Adrenal gland (tissue), 12 donors: ENCODE data around the gene FCHSD2. TPM values are rescaled to one million over a fixed set of nuclear protein-coding genes. Genes with fewer than 3 reads are reported as not detected.
"Not testable (repeated sequence)": the region's sequence is repeated elsewhere in the genome, so short reads cannot be mapped to it uniquely, and the experiment has no call there.

Experiments used
- DNase-seq, 7 donors: peaks; one replicate each; pipeline ENCODE4 v3.0.0-alpha.2; 2019 to 2020
- H3K27ac ChIP-seq, 5 donors: fragments of 200-600 bp; sonication (generic) in 4 of 5; 1 replicate in 3 of 5; 2 replicates in 2 of 5; pipeline versions ENCODE4 v1.5.1 to v1.8.0; 2016 to 2020; ENCODE audit warnings: mild to moderate bottlenecking in 1 of 5
- H3K27me3 ChIP-seq: fragments of 200-600 bp; 2 replicates; pipeline ENCODE4 v1.8.0; 2021
- H3K36me3 ChIP-seq, 2 donors: fragments of 200-600 bp; replicated peaks in 1 of 2; 1 replicate in 1 of 2; 2 replicates in 1 of 2; pipeline versions ENCODE4 v1.5.1 to v1.8.0; 2018 to 2022
- H3K4me1 ChIP-seq, 2 donors: fragments of 200-600 bp; replicated peaks in 1 of 2; 1 replicate in 1 of 2; 2 replicates in 1 of 2; pipeline versions ENCODE4 v1.5.1 to v1.8.0; 2018 to 2021
- H3K4me3 ChIP-seq, 4 donors: fragments of 200-600 bp; sonication (generic) in 3 of 4; one replicate each; pipeline ENCODE4 v1.5.1; 2016 to 2018
- H3K9me3 ChIP-seq, 3 donors: fragments of 200-600 bp; sonication (generic) in 1 of 3; replicated peaks in 1 of 3; 1 replicate in 2 of 3; 2 replicates in 1 of 3; pipeline versions ENCODE4 v1.5.1 to v1.8.0; 2016 to 2021
- POLR2A ChIP-seq, 2 donors: fragments of 450-650 bp; IDR thresholded peaks; one replicate each; pipeline ENCODE4 v1.6.1; 2017; ENCODE audit warnings: antibody characterized with exemption in 2 of 2, mild to moderate bottlenecking in 2 of 2, moderate library complexity in 1 of 2
- WGBS, 4 donors: extraction: QIAGEN DNeasy Blood & Tissue Kit in 2 of 4; methylation state at CpG; one replicate each; pipeline versions ENCODE4 v1.1.5 to v1.1.7; 2013 to 2017; 5-methylcytosine and 5-hydroxymethylcytosine counted together
- intact Hi-C, 2 donors: fragments of 100-400 bp; cut with DNase I; formaldehyde crosslinking; loops; one replicate each; pipeline versions ENCODE4 v1.14.1 to v1.15.0; 2022 to 2023
- polyA plus RNA-seq, 3 donors: library from polyadenylated mRNA; stranded (reverse); fragments of 200-250 nt in 2 of 3; fragments of 350-450 nt in 1 of 3; fragmentation: Illumina TruSeq in 1 of 3; extraction: RNeasy Lipid Tissue Mini Kit (QIAGEN cat#74804) in 1 of 3; gene quantifications; one replicate each; pipeline ENCODE4 v1.2.3, GENCODE V29; 2013 to 2014
- total RNA-seq, 9 donors: library from RNA; depleted of rRNA in 4 of 9; stranded (reverse); fragments of >200 nt in 4 of 9; fragments of 120-200 nt in 1 of 9; fragmentation: NEBNext Ultra II Directional in 1 of 9; extraction: Animal tissue kit (Norgen Biotek cat#: 25700) in 1 of 9; gene quantifications; one replicate each; pipeline versions ENCODE4 v1.1.0 to v1.2.4, GENCODE V29; 2013 to 2023
- TF ChIP-seq, protein P1 (sequence below), 6 experiments: fragments of 450-650 bp in 4 of 6; fragments of 200-600 bp in 2 of 6; sonication (generic) in 1 of 6; IDR thresholded peaks; 1 replicate in 5 of 6; 2 replicates in 1 of 6; pipeline versions ENCODE4 v1.5.1 to v1.8.0; 2016 to 2021; ENCODE audit warnings: antibody characterized with exemption in 6 of 6, mild to moderate bottlenecking in 2 of 6, moderate library complexity in 1 of 6
- donor health status: healthy with polysubstance abuse.
- donor health status: Bipolar disorder and iron deficiency.
- donor health status: DM: yes; HTN: yes; CAD: no.
- donor health status: DM: no; HTN: no; CAD: no.
- donor health status: DM: no; HTN: no; CAD: no.
- donor health status: DM: yes; HTN: yes; CAD: no.

The FCHSD2 gene
- total and polyA plus RNA-seq, 12 donors = 14.6 to 67.2 (median 32.7) TPM

DNA sequence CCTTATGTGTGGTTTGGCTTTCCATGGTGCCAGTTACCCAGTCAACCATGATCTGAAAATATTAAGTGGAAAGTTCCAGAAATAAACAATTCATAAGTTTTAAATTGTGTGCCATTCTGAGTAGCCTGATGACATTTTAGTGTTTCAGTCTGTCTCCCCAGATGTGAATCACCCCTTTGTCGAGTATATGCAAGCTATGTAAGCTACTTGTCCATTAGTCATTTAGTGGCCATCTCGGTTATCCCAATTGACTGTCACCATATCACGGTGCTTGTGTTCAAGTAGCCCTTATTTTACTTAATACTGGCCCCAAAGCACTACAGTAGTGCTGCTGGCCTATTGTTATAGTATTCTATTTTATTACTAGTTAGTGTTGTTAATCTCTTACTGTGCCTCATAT lies 283.0 kb downstream of the FCHSD2 start:
- no peaks in the 10 kb centered on the region for H3K27me3 ChIP-seq
- DNase-seq = no peak
- no peak overlapping the region for H3K27ac ChIP-seq
- intact Hi-C loops = no loop called here
- WGBS, 4 donors = 89 to 94% (median 92%) methylated on average over 3 of the region's 3 CpGs
- no peaks in the 10 kb centered on the region for H3K9me3 ChIP-seq
- TF ChIP-seq, protein P1, sequence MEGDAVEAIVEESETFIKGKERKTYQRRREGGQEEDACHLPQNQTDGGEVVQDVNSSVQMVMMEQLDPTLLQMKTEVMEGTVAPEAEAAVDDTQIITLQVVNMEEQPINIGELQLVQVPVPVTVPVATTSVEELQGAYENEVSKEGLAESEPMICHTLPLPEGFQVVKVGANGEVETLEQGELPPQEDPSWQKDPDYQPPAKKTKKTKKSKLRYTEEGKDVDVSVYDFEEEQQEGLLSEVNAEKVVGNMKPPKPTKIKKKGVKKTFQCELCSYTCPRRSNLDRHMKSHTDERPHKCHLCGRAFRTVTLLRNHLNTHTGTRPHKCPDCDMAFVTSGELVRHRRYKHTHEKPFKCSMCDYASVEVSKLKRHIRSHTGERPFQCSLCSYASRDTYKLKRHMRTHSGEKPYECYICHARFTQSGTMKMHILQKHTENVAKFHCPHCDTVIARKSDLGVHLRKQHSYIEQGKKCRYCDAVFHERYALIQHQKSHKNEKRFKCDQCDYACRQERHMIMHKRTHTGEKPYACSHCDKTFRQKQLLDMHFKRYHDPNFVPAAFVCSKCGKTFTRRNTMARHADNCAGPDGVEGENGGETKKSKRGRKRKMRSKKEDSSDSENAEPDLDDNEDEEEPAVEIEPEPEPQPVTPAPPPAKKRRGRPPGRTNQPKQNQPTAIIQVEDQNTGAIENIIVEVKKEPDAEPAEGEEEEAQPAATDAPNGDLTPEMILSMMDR (IDR thresholded peaks at IDR 0.05) = no peak
- TF ChIP-seq POLR2A (IDR thresholded peaks at IDR 0.05) = no peak
- H3K4me1 ChIP-seq = peaks cover 30 to 44% of the 10 kb centered on the region in 2 donors
- H3K36me3 ChIP-seq = no peaks in the 10 kb centered on the region
- H3K4me3 ChIP-seq = no peak overlapping the region

DNA sequence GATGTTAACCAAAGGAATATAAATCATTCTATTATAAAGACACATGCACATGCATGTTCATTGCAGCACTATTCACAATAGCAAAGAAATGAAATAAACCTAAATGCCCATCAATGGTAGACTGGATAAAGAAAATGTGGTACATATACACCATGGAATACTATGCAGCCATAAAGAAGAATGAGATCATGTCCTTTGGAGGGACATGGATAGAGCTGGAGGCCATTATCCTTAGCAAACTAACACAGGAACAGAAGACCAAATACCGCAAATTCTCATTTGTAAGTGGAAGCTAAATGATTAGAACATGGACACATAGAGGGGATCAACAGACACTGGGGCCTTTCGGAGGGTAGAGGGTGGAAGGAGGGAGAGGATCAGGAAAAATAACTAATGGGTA lies 283.9 kb downstream of the FCHSD2 start:
- H3K4me3 ChIP-seq, H3K27ac ChIP-seq, H3K27me3 ChIP-seq, H3K36me3 ChIP-seq, intact Hi-C loops, H3K9me3 ChIP-seq, DNase-seq: not testable (repeated sequence)
- WGBS, 4 donors = 93 to 100% (median 98%) methylated on average over 2 of the region's 2 CpGs
- H3K4me1 ChIP-seq = peaks cover 29 to 36% of the 10 kb centered on the region in 2 donors

DNA sequence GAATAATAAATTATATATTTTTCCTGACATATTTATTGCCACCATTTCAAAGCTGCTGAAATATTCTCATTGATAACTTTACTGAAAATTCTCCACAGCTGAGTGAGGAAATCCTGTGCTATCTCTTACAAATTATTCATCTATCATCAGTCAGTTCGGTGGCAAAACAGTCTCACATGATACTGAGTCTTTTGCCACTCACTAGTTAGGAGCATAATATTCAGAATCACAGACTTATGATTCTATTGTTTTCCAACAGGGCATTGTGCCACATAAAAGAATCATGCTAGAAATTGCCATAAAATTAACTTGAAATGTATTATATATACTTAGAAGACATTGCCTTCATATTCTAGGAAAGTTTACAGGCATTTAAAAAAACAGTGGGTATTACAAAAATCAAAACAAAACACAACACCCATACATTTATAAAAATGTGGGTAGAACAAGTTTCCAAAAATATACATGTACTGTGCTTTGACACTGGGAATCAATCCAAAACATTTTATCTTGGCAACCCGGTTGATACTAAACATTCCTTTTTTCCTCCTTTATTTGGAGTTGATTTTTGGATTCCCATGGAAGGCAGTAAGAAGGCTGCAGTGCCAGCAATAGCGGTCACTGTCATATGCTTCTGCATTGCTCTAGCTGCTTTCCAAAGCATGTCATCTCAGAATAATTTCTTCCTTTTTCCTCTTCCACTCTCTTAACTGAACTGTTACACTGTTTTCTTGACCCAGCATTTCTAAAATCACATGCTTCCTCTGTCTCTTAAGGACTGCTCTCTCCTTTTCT lies 285.4 kb downstream of the FCHSD2 start:
- Histone ChIP-seq H3K4me1 (peaks cover 19 to 23% of the 10 kb centered on the region in 2 donors), H3K9me3 (no peaks in the 10 kb centered on the region), H3K36me3 (no peaks in the 10 kb centered on the region), H3K27ac (peak overlapping the region; percentile 7 to 67 (median 31)), H3K27me3 (no peaks in the 10 kb centered on the region), H3K4me3 (no peak overlapping the region)
- intact Hi-C loops = no loop called here
- TF ChIP-seq, protein P1 (IDR thresholded peaks at IDR 0.05) = no peak
- no peak for TF ChIP-seq POLR2A (IDR thresholded peaks at IDR 0.05)
- DNase-seq = no peak
- WGBS, 4 donors = 7 to 11% (median 8%) methylated on average over 3 of the region's 3 CpGs

DNA sequence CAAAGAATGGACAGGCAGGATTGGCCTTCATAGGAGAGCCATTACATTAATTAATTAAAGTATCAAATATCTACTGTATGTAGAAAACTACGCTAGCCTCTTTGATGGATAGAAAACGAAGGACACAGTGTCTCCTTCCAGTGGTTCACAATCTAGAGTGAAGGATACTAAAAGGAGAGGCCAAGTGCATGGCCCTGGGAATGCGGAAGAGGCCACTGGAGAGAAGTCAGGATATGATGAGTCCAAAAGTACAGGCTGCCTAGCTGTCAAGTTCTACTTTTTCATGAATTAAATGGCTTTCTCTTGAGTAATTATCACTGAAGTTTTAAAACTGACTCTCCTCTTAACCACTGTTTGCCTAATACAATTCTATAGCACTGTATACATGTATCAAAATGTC lies 286.1 kb downstream of the FCHSD2 start:
- DNase-seq = peak in 5 of 7 donors; percentile 38 to 76 (median 55)
- no peak overlapping the region for H3K4me3 ChIP-seq
- 20 to 33% (median 25%) methylated on average over 3 of the region's 3 CpGs for WGBS, 4 donors
- H3K9me3 ChIP-seq = no peaks in the 10 kb centered on the region
- intact Hi-C loops = no loop called here
- no peak for TF ChIP-seq POLR2A (IDR thresholded peaks at IDR 0.05)
- TF ChIP-seq, protein P1 (IDR thresholded peaks at IDR 0.05) = no peak
- H3K4me1 ChIP-seq = peaks cover 19 to 23% of the 10 kb centered on the region in 2 donors
- H3K27me3 ChIP-seq = no peaks in the 10 kb centered on the region
- H3K36me3 ChIP-seq = no peaks in the 10 kb centered on the region
- H3K27ac ChIP-seq = peak overlapping the region in 3 of 5 donors; percentile 15 to 67 (median 31)

DNA sequence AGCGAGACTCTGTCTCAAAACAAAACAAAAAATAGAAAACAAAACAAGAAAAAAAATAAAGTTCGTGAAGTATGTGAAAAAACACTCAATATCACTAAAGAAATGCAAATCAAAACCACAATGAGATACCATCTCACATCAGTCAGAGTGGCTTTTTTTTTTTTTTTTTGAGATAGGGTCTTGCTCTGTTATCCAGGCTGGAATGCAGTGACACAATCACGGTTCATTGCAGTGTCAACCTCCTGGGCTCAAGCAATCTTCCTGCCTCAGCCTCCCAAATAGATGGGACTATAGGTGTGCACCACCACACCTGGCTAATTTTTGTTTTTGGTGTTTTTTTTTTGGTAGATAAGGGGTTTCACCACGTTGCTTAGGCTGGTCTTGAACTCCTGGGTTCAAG lies 290.4 kb downstream of the FCHSD2 start:
- no peak overlapping the region for H3K4me3 ChIP-seq
- no peak overlapping the region for H3K27ac ChIP-seq
- H3K27me3 ChIP-seq = no peaks in the 10 kb centered on the region
- WGBS, 4 donors = 88 to 93% (median 89%) methylated on average over 4 of the region's 4 CpGs
- peaks cover 0 to 9% of the 10 kb centered on the region in 2 donors for H3K36me3 ChIP-seq
- no peak for DNase-seq
- H3K9me3 ChIP-seq = no peaks in the 10 kb centered on the region
- H3K4me1 ChIP-seq = peaks cover 11 to 12% of the 10 kb centered on the region in 2 donors
- TF ChIP-seq, protein P1 (IDR thresholded peaks at IDR 0.05) = no peak
- no peak for TF ChIP-seq POLR2A (IDR thresholded peaks at IDR 0.05)
- intact Hi-C loops = no loop called here
